Testis (tissue), 3 donors: ENCODE measurements around the gene KRT3. TPM values are rescaled to one million over a fixed set of nuclear protein-coding genes. Genes with fewer than 3 reads are reported as not detected.

Experiments used
- DNase-seq: peaks from one replicate; pipeline ENCODE4 v3.0.0-alpha.2; 2019
- H3K27ac ChIP-seq, 2 donors: fragments of 200-600 bp; sonication (generic); one replicate each; pipeline ENCODE4 v1.5.1; 2019
- H3K27me3 ChIP-seq: fragments of 200-600 bp; sonication (generic); one replicate; pipeline ENCODE4 v1.5.1; 2019
- H3K36me3 ChIP-seq: fragments of 200-600 bp; sonication (generic); one replicate; pipeline ENCODE4 v1.5.1; 2017; ENCODE audit warnings: low read depth; ENCODE audit errors: missing control alignments
- H3K4me1 ChIP-seq: fragments of 200-600 bp; sonication (generic); one replicate; pipeline ENCODE4 v1.5.1; 2019
- H3K4me3 ChIP-seq, 2 donors: fragments of 200-600 bp; sonication (generic); one replicate each; pipeline ENCODE4 v1.5.1; 2017 to 2019
- H3K9me3 ChIP-seq: fragments of 200-600 bp; sonication (generic); one replicate; pipeline ENCODE4 v1.5.1; 2017
- CTCF ChIP-seq, 3 experiments: fragments of 450-650 bp in 2 of 3; fragments of 200-600 bp in 1 of 3; sonication (generic) in 1 of 3; IDR thresholded peaks; one replicate each; pipeline ENCODE4 v1.5.1; 2016 to 2019; ENCODE audit warnings: antibody characterized with exemption in 3 of 3, mild to moderate bottlenecking in 2 of 3, moderate library complexity in 1 of 3
- POLR2A ChIP-seq: fragments of 450-650 bp; IDR thresholded peaks from one replicate; pipeline ENCODE4 v1.6.1; 2017; ENCODE audit warnings: antibody characterized with exemption, mild to moderate bottlenecking, moderate library complexity
- WGBS, 2 donors: methylation state at CpG; one replicate each; pipeline ENCODE4 v1.1.5; 2018; 5-methylcytosine and 5-hydroxymethylcytosine counted together
- intact Hi-C: fragments of 100-400 bp; cut with DNase I; formaldehyde crosslinking; loops from one replicate; pipeline ENCODE4 v1.15.1; 2023; ENCODE audit warnings: low total_unique reads
- polyA plus RNA-seq: library from polyadenylated mRNA; stranded (reverse); fragments of 350-450 nt; fragmentation: Illumina TruSeq; extraction: RNeasy Lipid Tissue Mini Kit (QIAGEN cat#74804); gene quantifications from one replicate; pipeline ENCODE4 v1.2.3, GENCODE V29; 2014; ENCODE audit warnings: low read depth, low replicate concordance; ENCODE audit not compliant: insufficient read depth
- total RNA-seq, 2 donors: library from RNA; depleted of rRNA; stranded (reverse); fragments of >200 nt; gene quantifications; one replicate each; pipeline ENCODE4 v1.2.3, GENCODE V29; 2016

Gene KRT3
- total and polyA plus RNA-seq, 3 donors from 2014 or later = not detected

GRCh38 chr12:52759218-52759617 lies 36.7 kb downstream of the KRT3 start:
- no peaks in the 10 kb centered on the region for H3K9me3 ChIP-seq
- no peaks in the 10 kb centered on the region for H3K27me3 ChIP-seq
- no peak for TF ChIP-seq POLR2A
- TF ChIP-seq CTCF (IDR thresholded peaks at IDR 0.05) = no peak
- no peak overlapping the region for H3K27ac ChIP-seq
- H3K4me3 ChIP-seq = no peak overlapping the region
- no peaks in the 10 kb centered on the region for H3K36me3 ChIP-seq
- no peaks in the 10 kb centered on the region for H3K4me1 ChIP-seq
- WGBS, 2 donors = 29 to 42% methylated on average over 2 of the region's 2 CpGs
- no peak for DNase-seq
- intact Hi-C loops = no loop called here

- H3K27ac ChIP-seq = no peak overlapping the region
- 42 to 64% methylated on average over 1 of the region's 1 CpG for WGBS, 2 donors
- intact Hi-C loops = no loop called here
- H3K9me3 ChIP-seq = no peaks in the 10 kb centered on the region
- no peak for TF ChIP-seq POLR2A
- no peak for TF ChIP-seq CTCF (IDR thresholded peaks at IDR 0.05)
- no peak overlapping the region for H3K4me3 ChIP-seq
- no peaks in the 10 kb centered on the region for H3K36me3 ChIP-seq
- H3K4me1 ChIP-seq = no peaks in the 10 kb centered on the region
- no peaks in the 10 kb centered on the region for H3K27me3 ChIP-seq
- no peak for DNase-seq
Observed at GRCh38 chr12:52757449-52758176, 38.3 kb downstream of the KRT3 start.

GRCh38 chr12:52756281-52756960 lies 39.5 kb downstream of the KRT3 start:
- intact Hi-C loops = no loop called here
- Histone ChIP-seq H3K9me3 (no peaks in the 10 kb centered on the region), H3K4me3 (no peak overlapping the region), H3K27me3 (no peaks in the 10 kb centered on the region), H3K4me1 (no peaks in the 10 kb centered on the region), H3K27ac (no peak overlapping the region), H3K36me3 (no peaks in the 10 kb centered on the region)
- WGBS, 2 donors = 89 to 91% methylated on average over 8 of the region's 8 CpGs
- DNase-seq = no peak
- TF ChIP-seq POLR2A (no peak), CTCF (IDR thresholded peaks at IDR 0.05) (no peak)

- no peaks in the 10 kb centered on the region for H3K36me3 ChIP-seq
- no peaks in the 10 kb centered on the region for H3K27me3 ChIP-seq
- no peaks in the 10 kb centered on the region for H3K4me1 ChIP-seq
- no peak overlapping the region for H3K4me3 ChIP-seq
- no peaks in the 10 kb centered on the region for H3K9me3 ChIP-seq
- intact Hi-C loops = no loop called here
- WGBS, 2 donors = 91 to 98% methylated on average over 3 of the region's 3 CpGs
- no peak overlapping the region for H3K27ac ChIP-seq
- DNase-seq = no peak
- TF ChIP-seq CTCF (IDR thresholded peaks at IDR 0.05) (no peak), POLR2A (no peak)
Observed at GRCh38 chr12:52755533-52755932, 40.4 kb downstream of the KRT3 start.
